Spleen (tissue), 13 donors: Measurements from ENCODE around the gene MIA2. TPM values are rescaled to one million over a fixed set of nuclear protein-coding genes. Genes with fewer than 3 reads are reported as not detected.

Experiments
- DNase-seq: peaks from one replicate; pipeline ENCODE4 v3.0.0-alpha.2; 2020
- H3K27ac ChIP-seq, 8 donors: fragments of 200-600 bp; sonication (generic) in 7 of 8; 1 replicate in 4 of 8; 2 replicates in 4 of 8; pipeline versions ENCODE4 v1.5.0 to v1.8.0; 2016 to 2021; ENCODE audit warnings: inconsistent platforms in 4 of 8, mild to moderate bottlenecking in 4 of 8, moderate library complexity in 1 of 8
- H3K27me3 ChIP-seq, 7 donors: fragments of 200-600 bp; sonication (generic) in 6 of 7; replicated peaks in 1 of 7; 1 replicate in 4 of 7; 2 replicates in 3 of 7; pipeline versions ENCODE4 v1.5.0 to v1.8.0; 2016 to 2021; ENCODE audit warnings: inconsistent platforms in 3 of 7, mild to moderate bottlenecking in 1 of 7
- H3K36me3 ChIP-seq, 6 donors: fragments of 200-600 bp; sonication (generic) in 5 of 6; 1 replicate in 4 of 6; 2 replicates in 2 of 6; pipeline versions ENCODE4 v1.5.0 to v1.8.0; 2016 to 2021; ENCODE audit warnings: inconsistent platforms in 2 of 6
- H3K4me1 ChIP-seq, 6 donors: fragments of 200-600 bp; sonication (generic) in 5 of 6; 1 replicate in 3 of 6; 2 replicates in 3 of 6; pipeline versions ENCODE4 v1.5.0 to v1.8.0; 2016 to 2021; ENCODE audit warnings: inconsistent platforms in 3 of 6
- H3K4me3 ChIP-seq, 8 donors: fragments of 200-600 bp; sonication (generic) in 7 of 8; 1 replicate in 4 of 8; 2 replicates in 4 of 8; pipeline versions ENCODE4 v1.5.0 to v1.8.0; 2016 to 2021; ENCODE audit warnings: inconsistent platforms in 4 of 8, mild to moderate bottlenecking in 4 of 8, moderate library complexity in 2 of 8
- H3K9me3 ChIP-seq, 8 donors: fragments of 200-600 bp; sonication (generic) in 7 of 8; 1 replicate in 4 of 8; 2 replicates in 4 of 8; pipeline versions ENCODE4 v1.5.0 to v1.8.0; 2016 to 2021; ENCODE audit warnings: inconsistent platforms in 4 of 8
- POLR2A ChIP-seq, 3 donors: fragments of 450-650 bp; IDR thresholded peaks; one replicate each; pipeline ENCODE4 v1.5.1; 2017; ENCODE audit warnings: antibody characterized with exemption in 3 of 3, mild to moderate bottlenecking in 1 of 3
- POLR2AphosphoS5 ChIP-seq, 3 donors: sonication (generic); formaldehyde crosslinking; IDR thresholded peaks; one replicate each; pipeline ENCODE4 v1.5.1; 2017; ENCODE audit warnings: antibody characterized with exemption in 3 of 3
- WGBS, 5 donors: extraction: QIAGEN DNeasy Blood & Tissue Kit in 3 of 5; methylation state at CpG; one replicate each; pipeline versions ENCODE4 v1.1.5 to v1.1.7; 2013 to 2018; 5-methylcytosine and 5-hydroxymethylcytosine counted together
- intact Hi-C: fragments of 100-400 bp; cut with DNase I; formaldehyde crosslinking; loops from one replicate; pipeline ENCODE4 v1.15.0; 2023; ENCODE audit warnings: low total_unique reads
- long read RNA-seq, 2 donors: transcript quantifications; one replicate each; lab custom pipeline, GENCODE V29; 2026
- polyA plus RNA-seq, 3 donors: library from polyadenylated mRNA; stranded (reverse); fragments of 200-250 nt; gene quantifications; one replicate each; pipeline ENCODE4 v1.2.1, GENCODE V29; 2013
- total RNA-seq, 7 donors: library from RNA; depleted of rRNA in 3 of 7; stranded (reverse); fragments of >200 nt in 3 of 7; fragmentation: NEBNext Ultra II Directional in 4 of 7; extraction: Animal tissue kit (Norgen Biotek cat#: 25700) in 4 of 7; gene quantifications; one replicate each; pipeline versions ENCODE4 v1.1.0 to v1.2.1, GENCODE V29; 2016 to 2021
- TF ChIP-seq, protein P1 (sequence below), 11 experiments: fragments of 200-600 bp in 7 of 11; fragments of 450-650 bp in 4 of 11; sonication (generic) in 4 of 11; IDR thresholded peaks in 8 of 11; conservative IDR thresholded peaks in 3 of 11; 1 replicate in 7 of 11; 2 replicates in 4 of 11; pipeline versions ENCODE4 v1.4.0 to v1.8.0; 2016 to 2021; ENCODE audit warnings: antibody characterized with exemption in 11 of 11, inconsistent platforms in 4 of 11, mild to moderate bottlenecking in 1 of 11
- donor health status: healthy with polysubstance abuse.
- donor health status: DM: no; HTN: no; CAD: no; lungs with moderate emphysema.
- donor health status: DM: no; HTN: no; CAD: no.
- donor health status: Bipolar disorder and iron deficiency.
- donor health status: healthy.
- donor health status: DM: no; HTN: no; CAD: no.
- donor health status: DM: yes; HTN: yes; CAD: no.

Gene MIA2, protein sequence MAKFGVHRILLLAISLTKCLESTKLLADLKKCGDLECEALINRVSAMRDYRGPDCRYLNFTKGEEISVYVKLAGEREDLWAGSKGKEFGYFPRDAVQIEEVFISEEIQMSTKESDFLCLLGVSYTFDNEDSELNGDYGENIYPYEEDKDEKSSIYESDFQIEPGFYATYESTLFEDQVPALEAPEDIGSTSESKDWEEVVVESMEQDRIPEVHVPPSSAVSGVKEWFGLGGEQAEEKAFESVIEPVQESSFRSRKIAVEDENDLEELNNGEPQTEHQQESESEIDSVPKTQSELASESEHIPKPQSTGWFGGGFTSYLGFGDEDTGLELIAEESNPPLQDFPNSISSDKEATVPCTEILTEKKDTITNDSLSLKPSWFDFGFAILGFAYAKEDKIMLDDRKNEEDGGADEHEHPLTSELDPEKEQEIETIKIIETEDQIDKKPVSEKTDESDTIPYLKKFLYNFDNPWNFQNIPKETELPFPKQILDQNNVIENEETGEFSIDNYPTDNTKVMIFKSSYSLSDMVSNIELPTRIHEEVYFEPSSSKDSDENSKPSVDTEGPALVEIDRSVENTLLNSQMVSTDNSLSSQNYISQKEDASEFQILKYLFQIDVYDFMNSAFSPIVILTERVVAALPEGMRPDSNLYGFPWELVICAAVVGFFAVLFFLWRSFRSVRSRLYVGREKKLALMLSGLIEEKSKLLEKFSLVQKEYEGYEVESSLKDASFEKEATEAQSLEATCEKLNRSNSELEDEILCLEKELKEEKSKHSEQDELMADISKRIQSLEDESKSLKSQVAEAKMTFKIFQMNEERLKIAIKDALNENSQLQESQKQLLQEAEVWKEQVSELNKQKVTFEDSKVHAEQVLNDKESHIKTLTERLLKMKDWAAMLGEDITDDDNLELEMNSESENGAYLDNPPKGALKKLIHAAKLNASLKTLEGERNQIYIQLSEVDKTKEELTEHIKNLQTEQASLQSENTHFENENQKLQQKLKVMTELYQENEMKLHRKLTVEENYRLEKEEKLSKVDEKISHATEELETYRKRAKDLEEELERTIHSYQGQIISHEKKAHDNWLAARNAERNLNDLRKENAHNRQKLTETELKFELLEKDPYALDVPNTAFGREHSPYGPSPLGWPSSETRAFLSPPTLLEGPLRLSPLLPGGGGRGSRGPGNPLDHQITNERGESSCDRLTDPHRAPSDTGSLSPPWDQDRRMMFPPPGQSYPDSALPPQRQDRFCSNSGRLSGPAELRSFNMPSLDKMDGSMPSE (N-terminal part only)
- total RNA-seq (10 to 100 TPM; 23.8 to 31.3 (median 25.8) TPM), polyA plus RNA-seq (10 to 100 TPM; 18.3 to 22.8 (median 20.6) TPM)
- long read RNA-seq, donor 1, partial matches to known transcripts, result 0 of 1 reads
- long read RNA-seq, donor 1, other reads (novel, unspliced or antisense), result 0 of 1 reads
- long read RNA-seq, donor 2, result 0 reads

GRCh38 chr14:39233680-39234326, at the start of gene MIA2:
MIA2 (plus strand) TSS chr14:39233915; CDS start chr14:39234115, 200 bp downstream.
- DNase-seq, result no peak
- WGBS, 5 donors, result 91 to 95% (median 93%) methylated on average over 7 of the region's 7 CpGs
- Histone ChIP-seq H3K36me3 (no peaks in the 10 kb centered on the region), H3K27ac (peak within 1 kb of the TSS in 5 of 8 donors; percentile 10 to 65 (median 37)), H3K27me3 (no peaks in the 10 kb centered on the region), H3K9me3 (no peaks in the 10 kb centered on the region), H3K4me3 (no peak within 1 kb of the TSS), H3K4me1 (peaks cover 0 to 50% (median 19%) of the 10 kb centered on the region in 6 donors)
- intact Hi-C loops, result no loop called here
- TF ChIP-seq, protein P1, sequence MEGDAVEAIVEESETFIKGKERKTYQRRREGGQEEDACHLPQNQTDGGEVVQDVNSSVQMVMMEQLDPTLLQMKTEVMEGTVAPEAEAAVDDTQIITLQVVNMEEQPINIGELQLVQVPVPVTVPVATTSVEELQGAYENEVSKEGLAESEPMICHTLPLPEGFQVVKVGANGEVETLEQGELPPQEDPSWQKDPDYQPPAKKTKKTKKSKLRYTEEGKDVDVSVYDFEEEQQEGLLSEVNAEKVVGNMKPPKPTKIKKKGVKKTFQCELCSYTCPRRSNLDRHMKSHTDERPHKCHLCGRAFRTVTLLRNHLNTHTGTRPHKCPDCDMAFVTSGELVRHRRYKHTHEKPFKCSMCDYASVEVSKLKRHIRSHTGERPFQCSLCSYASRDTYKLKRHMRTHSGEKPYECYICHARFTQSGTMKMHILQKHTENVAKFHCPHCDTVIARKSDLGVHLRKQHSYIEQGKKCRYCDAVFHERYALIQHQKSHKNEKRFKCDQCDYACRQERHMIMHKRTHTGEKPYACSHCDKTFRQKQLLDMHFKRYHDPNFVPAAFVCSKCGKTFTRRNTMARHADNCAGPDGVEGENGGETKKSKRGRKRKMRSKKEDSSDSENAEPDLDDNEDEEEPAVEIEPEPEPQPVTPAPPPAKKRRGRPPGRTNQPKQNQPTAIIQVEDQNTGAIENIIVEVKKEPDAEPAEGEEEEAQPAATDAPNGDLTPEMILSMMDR (IDR thresholded peaks at IDR 0.05 in 8 of 11, conservative IDR thresholded peaks at IDR 0.05 in 3 of 11), result no peak
- no peak for TF ChIP-seq POLR2A (IDR thresholded peaks at IDR 0.05)
- no peak for TF ChIP-seq POLR2AphosphoS5 (IDR thresholded peaks at IDR 0.05)

DNA sequence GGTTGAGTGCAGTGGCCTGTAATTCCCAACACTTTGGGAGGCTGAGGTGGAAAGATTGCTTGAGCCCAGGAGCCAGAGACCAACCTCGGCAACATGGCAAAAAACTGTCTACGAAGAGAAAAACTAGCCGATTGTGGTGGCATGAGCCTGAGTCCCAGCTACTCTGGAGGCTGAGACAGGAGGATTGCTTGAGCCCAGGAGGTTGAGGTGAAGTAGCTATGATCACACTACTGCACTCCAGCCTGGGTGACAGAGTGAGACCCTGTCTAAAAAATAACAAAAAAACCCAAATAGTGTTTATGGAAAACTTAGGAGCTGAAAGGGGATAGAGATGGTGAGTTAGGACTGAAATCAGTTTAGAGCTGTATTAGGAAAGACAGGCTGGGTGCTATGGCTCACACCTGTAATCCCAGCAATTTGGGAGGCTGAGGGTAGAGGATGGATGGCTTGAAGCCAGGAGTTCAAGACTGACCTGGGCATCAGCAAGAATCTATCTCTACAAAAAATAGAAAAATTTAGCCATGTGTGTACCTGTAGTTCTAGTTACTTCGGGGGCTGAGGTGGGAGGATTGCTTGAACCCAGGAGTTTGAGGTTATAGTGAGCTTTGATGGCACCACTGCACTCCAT, 49.0 kb upstream of the MIA2 start:
- WGBS, 5 donors, result 91 to 99% (median 97%) methylated on average over 4 of the region's 4 CpGs
- intact Hi-C loops, result no loop called here
- TF ChIP-seq POLR2A (IDR thresholded peaks at IDR 0.05) (no peak), POLR2AphosphoS5 (IDR thresholded peaks at IDR 0.05) (peak in 1 of 3 donors; percentile 18)
- TF ChIP-seq, protein P1 (IDR thresholded peaks at IDR 0.05 in 8 of 11, conservative IDR thresholded peaks at IDR 0.05 in 3 of 11), result no peak
- Histone ChIP-seq H3K27me3 (no peaks in the 10 kb centered on the region), H3K4me3 (no peak overlapping the region), H3K36me3 (peaks cover 0 to 68% (median 50%) of the 10 kb centered on the region in 6 donors), H3K27ac (no peak overlapping the region), H3K9me3 (no peaks in the 10 kb centered on the region), H3K4me1 (peaks cover 0 to 36% (median 18%) of the 10 kb centered on the region in 6 donors)
- DNase-seq, result no peak

GRCh38 chr14:39185256-39186049, 48.3 kb upstream of the MIA2 start:
- Histone ChIP-seq H3K27me3 (no peaks in the 10 kb centered on the region), H3K27ac (no peak overlapping the region), H3K4me3 (no peak overlapping the region), H3K4me1 (peaks cover 0 to 29% (median 11%) of the 10 kb centered on the region in 6 donors), H3K36me3 (peaks cover 0 to 61% (median 44%) of the 10 kb centered on the region in 6 donors), H3K9me3 (no peaks in the 10 kb centered on the region)
- 92 to 96% (median 95%) methylated on average over 5 of the region's 5 CpGs for WGBS, 5 donors
- TF ChIP-seq POLR2AphosphoS5 (IDR thresholded peaks at IDR 0.05) (no peak), POLR2A (IDR thresholded peaks at IDR 0.05) (no peak)
- TF ChIP-seq, protein P1 (IDR thresholded peaks at IDR 0.05 in 8 of 11, conservative IDR thresholded peaks at IDR 0.05 in 3 of 11), result no peak
- no peak for DNase-seq
- intact Hi-C loops, result no loop called here
